Measurements from ENCODE around the gene PIP4K2C.

Gene PIP4K2C

GRCh38 chr12:57547288-57548012, 43.5 kb upstream of the PIP4K2C start:
- peak; percentile 17 for TF ChIP-seq FOXP2 (optimal IDR thresholded peaks at IDR 0.05; ENCODE audit: borderline replicate concordance, extremely low read depth, extremely low read length, insufficient read depth)
- no peak for TF ChIP-seq SIN3A (IDR thresholded peaks at IDR 0.05; ENCODE audit: borderline replicate concordance, insufficient read depth, low read length)

- no peak for TF ChIP-seq FOXP2 (optimal IDR thresholded peaks at IDR 0.05; ENCODE audit: borderline replicate concordance, extremely low read depth, extremely low read length, insufficient read depth)
- TF ChIP-seq SIN3A (IDR thresholded peaks at IDR 0.05; ENCODE audit: borderline replicate concordance, insufficient read depth, low read length) = no peak
- no peak for TF ChIP-seq POLR2AphosphoS5 (IDR thresholded peaks at IDR 0.05; ENCODE audit: low read depth, low read length)
- no peak for TF ChIP-seq TAF1 (IDR thresholded peaks at IDR 0.05; ENCODE audit: borderline replicate concordance, insufficient read depth, low read length)
- TF ChIP-seq REST (IDR thresholded peaks at IDR 0.05; ENCODE audit: insufficient read depth in 1 of 2, low read depth in 2 of 2, low read length in 2 of 2) = no peak
Measured at GRCh38 chr12:57548013-57548315, 43.0 kb upstream of the PIP4K2C start.

GRCh38 chr12:57548488-57548887, 42.5 kb upstream of the PIP4K2C start:
- TF ChIP-seq SIN3A (IDR thresholded peaks at IDR 0.05; ENCODE audit: borderline replicate concordance, insufficient read depth, low read length) (no peak), REST (IDR thresholded peaks at IDR 0.05; ENCODE audit: insufficient read depth in 1 of 2, low read depth in 2 of 2, low read length in 2 of 2) (no peak), FOXP2 (optimal IDR thresholded peaks at IDR 0.05; ENCODE audit: borderline replicate concordance, extremely low read depth, extremely low read length, insufficient read depth) (no peak), TAF1 (IDR thresholded peaks at IDR 0.05; ENCODE audit: borderline replicate concordance, insufficient read depth, low read length) (no peak), POLR2AphosphoS5 (IDR thresholded peaks at IDR 0.05; ENCODE audit: low read depth, low read length) (no peak)

GRCh38 chr12:57549203-57549908, 41.6 kb upstream of the PIP4K2C start:
- TF ChIP-seq FOXP2 (optimal IDR thresholded peaks at IDR 0.05; ENCODE audit: borderline replicate concordance, extremely low read depth, extremely low read length, insufficient read depth) = no peak
- TF ChIP-seq SIN3A (IDR thresholded peaks at IDR 0.05; ENCODE audit: borderline replicate concordance, insufficient read depth, low read length) = no peak
- TF ChIP-seq REST (IDR thresholded peaks at IDR 0.05; ENCODE audit: insufficient read depth in 1 of 2, low read depth in 2 of 2, low read length in 2 of 2) = no peak
- TF ChIP-seq POLR2AphosphoS5 (IDR thresholded peaks at IDR 0.05; ENCODE audit: low read depth, low read length) = no peak

GRCh38 chr12:57549909-57550640, 40.9 kb upstream of the PIP4K2C start, which contains the start of gene KIF5A:
TSS of gene KIF5A (plus strand) at chr12:57550044. CDS start at chr12:57550272, 228 bp downstream.
- TF ChIP-seq TAF1 (IDR thresholded peaks at IDR 0.05; ENCODE audit: borderline replicate concordance, insufficient read depth, low read length) (no peak), REST (IDR thresholded peaks at IDR 0.05; ENCODE audit: insufficient read depth in 1 of 2, low read depth in 2 of 2, low read length in 2 of 2) (no peak), POLR2AphosphoS5 (IDR thresholded peaks at IDR 0.05; ENCODE audit: low read depth, low read length) (no peak)
